K562 (cell line): ENCODE results near the gene ERGIC1. TPM values are rescaled to one million over a fixed set of nuclear protein-coding genes. Genes with fewer than 3 reads are reported as not detected.

Experiments
- CREM ChIP-seq: IDR thresholded peaks from 2 replicates; pipeline ENCODE4 v1.6.1; 2014; ENCODE audit warnings: antibody characterized with exemption, low read depth
- CTCFL ChIP-seq: IDR thresholded peaks from 2 replicates; pipeline ENCODE4 v1.6.1; 2011; ENCODE audit warnings: borderline replicate concordance, low read depth, mild to moderate bottlenecking, moderate library complexity, low read length; ENCODE audit not compliant: insufficient read depth, poor library complexity, severe bottlenecking
- DMBX1 ChIP-seq: fragments of 250-450 bp; sonication (Bioruptor Pico); IDR thresholded peaks from 2 replicates; pipeline ENCODE4 v1.8.0; 2022; ENCODE audit warnings: inconsistent platforms, mild to moderate bottlenecking, moderate library complexity, borderline replicate concordance
- EP300 ChIP-seq: IDR thresholded peaks from 2 replicates; pipeline ENCODE4 v1.6.1; 2012; ENCODE audit warnings: low read length, improper control_type of control experiment
- GABPA ChIP-seq: fragments of 200-800 bp; sonication (Bioruptor generic); conservative IDR thresholded peaks from 2 replicates; pipeline ENCODE4 v1.6.1; 2016; ENCODE audit warnings: low read depth, missing genetic modification characterization, missing compliant biosample characterization
- HNRNPUL1 ChIP-seq: fragments of 200-400 bp; formaldehyde crosslinking; IDR thresholded peaks from 2 replicates; pipeline ENCODE4 v1.6.1; 2017; ENCODE audit warnings: low read length
- KDM2B ChIP-seq: fragments of 250-450 bp; sonication (Bioruptor Pico); IDR thresholded peaks from 2 replicates; pipeline ENCODE4 v1.8.0; 2021; ENCODE audit warnings: mild to moderate bottlenecking, moderate library complexity
- MCM3 ChIP-seq: fragments of 450-650 bp; IDR thresholded peaks from 2 replicates; pipeline ENCODE4 v1.6.1; 2016
- NCOA1 ChIP-seq: fragments of 450-650 bp; IDR thresholded peaks from 2 replicates; pipeline ENCODE4 v1.6.1; 2016; ENCODE audit warnings: low read depth
- NFE2 ChIP-seq: IDR thresholded peaks from 2 replicates; pipeline ENCODE4 v1.6.1; 2014; ENCODE audit warnings: antibody characterized with exemption, low read depth
- NR2C2 ChIP-seq, 2 experiments: fragments of 200-800 bp in 1 of 2; sonication (Bioruptor generic) in 1 of 2; sonication (generic) in 1 of 2; formaldehyde crosslinking in 1 of 2; IDR thresholded peaks; 2 replicates each; pipeline versions ENCODE4 v1.6.1 to v1.8.0; 2016 to 2022; ENCODE audit warnings: mild to moderate bottlenecking in 1 of 2, missing compliant biosample characterization in 1 of 2, missing genetic modification characterization in 1 of 2, missing genetic modification reagents in 1 of 2
- PATZ1 ChIP-seq: fragments of 250-450 bp; sonication (Bioruptor Pico); IDR thresholded peaks from 2 replicates; pipeline ENCODE4 v1.5.0; 2020; ENCODE audit warnings: mild to moderate bottlenecking, borderline replicate concordance
- STAG1 ChIP-seq: sonication (generic); formaldehyde crosslinking; IDR thresholded peaks from 2 replicates; pipeline ENCODE4 v1.5.0; 2020; ENCODE audit warnings: missing genetic modification reagents, borderline replicate concordance
- TAF9B ChIP-seq: fragments of 450-650 bp; IDR thresholded peaks from 2 replicates; pipeline ENCODE4 v1.6.1; 2018; ENCODE audit warnings: mild to moderate bottlenecking; ENCODE audit not compliant: partially characterized antibody
- ZNF133 ChIP-seq: fragments of 250-450 bp; sonication (Bioruptor Pico); IDR thresholded peaks from 2 replicates; pipeline ENCODE4 v1.4.0; 2020; ENCODE audit warnings: mild to moderate bottlenecking
- ZNF57 ChIP-seq: fragments of 450-650 bp; formaldehyde crosslinking; IDR thresholded peaks from 2 replicates; pipeline ENCODE4 v1.4.0; 2020; ENCODE audit warnings: mild to moderate bottlenecking, moderate library complexity
- ZNF696 ChIP-seq: fragments of 250-450 bp; sonication (Bioruptor Pico); conservative IDR thresholded peaks from 2 replicates; pipeline ENCODE4 v1.4.0; 2020; ENCODE audit warnings: mild to moderate bottlenecking, moderate library complexity
- polyA plus RNA-seq, 8 experiments: library from polyadenylated mRNA; depleted of rRNA in 4 of 8; stranded (reverse) in 5 of 8; unstranded in 3 of 8; fragments of >200 nt; fragmentation: Nextera tagmentation in 2 of 8; fragmentation: Illumina TruSeq in 1 of 8; extraction: Ambion mirVana in 2 of 8; extraction: Trizol in 1 of 8; gene quantifications; 2 replicates each; pipeline versions ENCODE4 v1.2.1 to v1.2.3, GENCODE V29; 2011 to 2014; ENCODE audit warnings: inconsistent platforms in 1 of 8, missing spikeins in 1 of 8
- total RNA-seq, 7 experiments: library from RNA; depleted of rRNA in 6 of 7; stranded (reverse); fragments of >200 nt in 6 of 7; fragmentation: Illumina TruSeq in 2 of 7; extraction: Trizol in 2 of 7; gene quantifications; 2 replicates each; pipeline versions ENCODE4 v1.2.1 to v1.2.3, GENCODE V29; 2011 to 2021; ENCODE audit warnings: low replicate concordance in 1 of 7
- TF ChIP-seq, protein P1 (sequence below), 3 experiments: fragments of 200-800 bp in 1 of 3; sonication (Bioruptor generic) in 1 of 3; sonication (generic) in 1 of 3; formaldehyde crosslinking in 1 of 3; IDR thresholded peaks; 2 replicates each; pipeline versions ENCODE4 v1.6.1 to v1.8.0; 2016 to 2022; ENCODE audit warnings: mild to moderate bottlenecking in 2 of 3, missing compliant biosample characterization in 2 of 3, missing genetic modification characterization in 2 of 3, missing genetic modification reagents in 1 of 3
- TF ChIP-seq, protein P2 (sequence below): fragments of 150-350 bp; conservative IDR thresholded peaks from 2 replicates; pipeline ENCODE4 v1.6.1; 2014; ENCODE audit warnings: low read length

Gene ERGIC1
- total and polyA plus RNA-seq, 9 of the 15 experiments (the other 6 are each of a cell fraction or from before 2014, with no cell fraction given) = 5.5 to 68.4 (median 36.4) TPM

GRCh38 chr5:172901012-172901780 is 67.1 kb downstream of the ERGIC1 start (continued):
- TF ChIP-seq, protein P1, sequence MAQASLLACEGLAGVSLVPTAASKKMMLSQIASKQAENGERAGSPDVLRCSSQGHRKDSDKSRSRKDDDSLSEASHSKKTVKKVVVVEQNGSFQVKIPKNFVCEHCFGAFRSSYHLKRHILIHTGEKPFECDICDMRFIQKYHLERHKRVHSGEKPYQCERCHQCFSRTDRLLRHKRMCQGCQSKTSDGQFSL (CRISPR knock-in tag; IDR thresholded peaks at IDR 0.05) = peak; percentile 86
- TF ChIP-seq, protein P1 (tag; IDR thresholded peaks at IDR 0.05) = peak in 1 of 2 experiments; percentile 74; a peak in 2 of 4 replicates
- TF ChIP-seq KDM2B (CRISPR knock-in tag) (no peak), HNRNPUL1 (no peak), CREM (peak; percentile 91), NCOA1 (peak; percentile 76), DMBX1 (no peak), EP300 (peak; percentile 79; the same call in 1 of the 2 replicates), ZNF57 (no peak), ZNF133 (CRISPR knock-in tag) (no peak), GABPA (tag) (peak; percentile 65), MCM3 (no peak), NR2C2 (CRISPR knock-in tag; IDR thresholded peaks at IDR 0.05) (no peak), NR2C2 (tag; IDR thresholded peaks at IDR 0.05) (peak; percentile 67), PATZ1 (CRISPR knock-in tag) (no peak), NFE2 (peak; percentile 31; the same call in 1 of the 2 replicates), ZNF696 (no peak), CTCFL (no peak), TAF9B (no peak), STAG1 (CRISPR knock-in tag) (no peak)
- TF ChIP-seq, protein P2, sequence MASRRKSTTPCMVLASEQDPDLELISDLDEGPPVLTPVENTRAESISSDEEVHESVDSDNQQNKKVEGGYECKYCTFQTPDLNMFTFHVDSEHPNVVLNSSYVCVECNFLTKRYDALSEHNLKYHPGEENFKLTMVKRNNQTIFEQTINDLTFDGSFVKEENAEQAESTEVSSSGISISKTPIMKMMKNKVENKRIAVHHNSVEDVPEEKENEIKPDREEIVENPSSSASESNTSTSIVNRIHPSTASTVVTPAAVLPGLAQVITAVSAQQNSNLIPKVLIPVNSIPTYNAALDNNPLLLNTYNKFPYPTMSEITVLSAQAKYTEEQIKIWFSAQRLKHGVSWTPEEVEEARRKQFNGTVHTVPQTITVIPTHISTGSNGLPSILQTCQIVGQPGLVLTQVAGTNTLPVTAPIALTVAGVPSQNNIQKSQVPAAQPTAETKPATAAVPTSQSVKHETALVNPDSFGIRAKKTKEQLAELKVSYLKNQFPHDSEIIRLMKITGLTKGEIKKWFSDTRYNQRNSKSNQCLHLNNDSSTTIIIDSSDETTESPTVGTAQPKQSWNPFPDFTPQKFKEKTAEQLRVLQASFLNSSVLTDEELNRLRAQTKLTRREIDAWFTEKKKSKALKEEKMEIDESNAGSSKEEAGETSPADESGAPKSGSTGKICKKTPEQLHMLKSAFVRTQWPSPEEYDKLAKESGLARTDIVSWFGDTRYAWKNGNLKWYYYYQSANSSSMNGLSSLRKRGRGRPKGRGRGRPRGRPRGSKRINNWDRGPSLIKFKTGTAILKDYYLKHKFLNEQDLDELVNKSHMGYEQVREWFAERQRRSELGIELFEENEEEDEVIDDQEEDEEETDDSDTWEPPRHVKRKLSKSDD = no peak
